Measurements from ENCODE around the gene EPHA1. TPM values are rescaled to one million over a fixed set of nuclear protein-coding genes. Genes with fewer than 3 reads are reported as not detected.

The EPHA1 gene
- total RNA-seq, 1 experiment from 2014 or later = 0.39 TPM

DNA sequence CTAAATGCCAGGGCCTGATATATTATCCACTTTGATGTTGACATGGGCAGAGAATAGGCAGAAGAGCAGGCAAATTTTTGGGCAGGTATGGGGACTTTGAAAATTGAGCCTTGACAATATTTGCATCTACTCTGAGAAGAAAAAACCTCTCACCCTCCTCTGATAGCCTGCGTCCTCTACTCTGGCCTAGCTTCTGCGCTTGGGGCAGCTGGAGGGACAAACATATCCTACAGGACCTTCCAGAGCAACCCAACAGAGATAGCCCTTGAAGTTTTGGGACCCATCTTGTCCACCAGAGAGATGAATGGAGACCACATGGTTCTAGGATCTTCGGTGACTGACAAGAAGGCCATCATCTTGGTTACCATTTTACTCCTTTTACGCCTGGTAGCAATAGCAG, 34.5 kb upstream of the EPHA1 start, which contains the start of gene TAS2R60:
TAS2R60 (plus strand) TSS at position 301 of the 400 bp plus-strand sequence; CDS start at position 301, 0 bp downstream.
- in situ Hi-C loops (cut with HindIII; ENCODE audit: low pct_unique_long_range_greater_than_20kb, low sequenced_read_pairs) (no loop called here), intact Hi-C loops (cut with micrococcal nuclease; ENCODE audit: unreplicated experiment) (no loop called here)
- CTCF ChIA-PET = no interaction called here
- no TSS peak for BruUV-seq (replicated peaks)
- H3K4me3 ChIP-seq (ENCODE audit: low read depth in 2 of 2, low read length in 2 of 2) = no peak within 1 kb of the TSS
- peaks cover 6% of the 10 kb centered on the region; the same call in 1 of the 2 replicates for H3K27me3 ChIP-seq (ENCODE audit: control insufficient read depth, insufficient read depth, low read length)
- H3K36me3 ChIP-seq (ENCODE audit: control insufficient read depth, insufficient read depth, low read length) = no peaks in the 10 kb centered on the region
- no peak for DNase-seq (ENCODE audit: low read depth, low spot score)
- H3K9me3 ChIP-seq (ENCODE audit: control insufficient read depth, insufficient read depth, low read depth, low read length) = no peaks in the 10 kb centered on the region
- POLR2A ChIA-PET = no interaction called here
- no peaks in the 10 kb centered on the region for H3K4me1 ChIP-seq (ENCODE audit: control insufficient read depth, insufficient read depth, low read length)
- ATAC-seq = no peak
- H3K27ac ChIP-seq (ENCODE audit: low read length) = no peak within 1 kb of the TSS
- TF ChIP-seq POLR2AphosphoS5 (IDR thresholded peaks at IDR 0.05; ENCODE audit: low read depth, low read length) = no peak

DNA sequence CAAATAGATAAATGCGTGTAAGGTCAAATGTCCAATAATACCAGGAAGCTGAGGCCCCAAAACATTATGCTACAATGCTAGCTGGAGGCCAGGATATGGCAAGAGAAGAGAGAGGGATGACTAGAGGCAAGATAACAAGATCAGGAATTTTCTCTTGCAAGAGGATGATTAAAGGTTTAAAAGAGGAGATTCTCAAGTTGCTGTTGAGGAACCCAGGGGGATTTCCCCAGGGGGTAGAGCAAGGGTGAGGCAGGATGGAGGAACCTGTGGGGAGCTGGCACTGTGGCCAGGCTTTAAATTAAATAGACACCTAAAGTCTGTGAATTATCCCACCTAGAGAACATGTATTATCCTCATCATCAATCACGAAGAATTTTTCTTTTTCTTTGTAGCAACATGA, 31.2 kb upstream of the EPHA1 start:
- H3K36me3 ChIP-seq (ENCODE audit: control insufficient read depth, insufficient read depth, low read length) = no peaks in the 10 kb centered on the region
- H3K4me3 ChIP-seq (ENCODE audit: low read depth in 2 of 2, low read length in 2 of 2) = no peak overlapping the region
- peaks cover 2% of the 10 kb centered on the region for H3K27me3 ChIP-seq (ENCODE audit: control insufficient read depth, insufficient read depth, low read length)
- POLR2A ChIA-PET = no interaction called here
- no peak for DNase-seq (ENCODE audit: low read depth, low spot score)
- no peaks in the 10 kb centered on the region for H3K9me3 ChIP-seq (ENCODE audit: control insufficient read depth, insufficient read depth, low read depth, low read length)
- in situ Hi-C loops (cut with HindIII; ENCODE audit: low pct_unique_long_range_greater_than_20kb, low sequenced_read_pairs) (no loop called here), intact Hi-C loops (cut with micrococcal nuclease; ENCODE audit: unreplicated experiment) (no loop called here)
- no peak overlapping the region for H3K27ac ChIP-seq (ENCODE audit: low read length)
- TF ChIP-seq POLR2AphosphoS5 (IDR thresholded peaks at IDR 0.05; ENCODE audit: low read depth, low read length) (no peak), TCF7L2 (IDR thresholded peaks at IDR 0.05; ENCODE audit: low read depth, low read length) (no peak), SIN3A (IDR thresholded peaks at IDR 0.05; ENCODE audit: borderline replicate concordance, insufficient read depth, low read depth, low read length) (no peak)
- TF ChIP-seq, protein P1, sequence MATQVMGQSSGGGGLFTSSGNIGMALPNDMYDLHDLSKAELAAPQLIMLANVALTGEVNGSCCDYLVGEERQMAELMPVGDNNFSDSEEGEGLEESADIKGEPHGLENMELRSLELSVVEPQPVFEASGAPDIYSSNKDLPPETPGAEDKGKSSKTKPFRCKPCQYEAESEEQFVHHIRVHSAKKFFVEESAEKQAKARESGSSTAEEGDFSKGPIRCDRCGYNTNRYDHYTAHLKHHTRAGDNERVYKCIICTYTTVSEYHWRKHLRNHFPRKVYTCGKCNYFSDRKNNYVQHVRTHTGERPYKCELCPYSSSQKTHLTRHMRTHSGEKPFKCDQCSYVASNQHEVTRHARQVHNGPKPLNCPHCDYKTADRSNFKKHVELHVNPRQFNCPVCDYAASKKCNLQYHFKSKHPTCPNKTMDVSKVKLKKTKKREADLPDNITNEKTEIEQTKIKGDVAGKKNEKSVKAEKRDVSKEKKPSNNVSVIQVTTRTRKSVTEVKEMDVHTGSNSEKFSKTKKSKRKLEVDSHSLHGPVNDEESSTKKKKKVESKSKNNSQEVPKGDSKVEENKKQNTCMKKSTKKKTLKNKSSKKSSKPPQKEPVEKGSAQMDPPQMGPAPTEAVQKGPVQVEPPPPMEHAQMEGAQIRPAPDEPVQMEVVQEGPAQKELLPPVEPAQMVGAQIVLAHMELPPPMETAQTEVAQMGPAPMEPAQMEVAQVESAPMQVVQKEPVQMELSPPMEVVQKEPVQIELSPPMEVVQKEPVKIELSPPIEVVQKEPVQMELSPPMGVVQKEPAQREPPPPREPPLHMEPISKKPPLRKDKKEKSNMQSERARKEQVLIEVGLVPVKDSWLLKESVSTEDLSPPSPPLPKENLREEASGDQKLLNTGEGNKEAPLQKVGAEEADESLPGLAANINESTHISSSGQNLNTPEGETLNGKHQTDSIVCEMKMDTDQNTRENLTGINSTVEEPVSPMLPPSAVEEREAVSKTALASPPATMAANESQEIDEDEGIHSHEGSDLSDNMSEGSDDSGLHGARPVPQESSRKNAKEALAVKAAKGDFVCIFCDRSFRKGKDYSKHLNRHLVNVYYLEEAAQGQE (IDR thresholded peaks at IDR 0.05; ENCODE audit: insufficient read depth in 1 of 2, low read depth in 2 of 2, low read length in 1 of 2) = no peak
- TF ChIP-seq, protein P2, sequence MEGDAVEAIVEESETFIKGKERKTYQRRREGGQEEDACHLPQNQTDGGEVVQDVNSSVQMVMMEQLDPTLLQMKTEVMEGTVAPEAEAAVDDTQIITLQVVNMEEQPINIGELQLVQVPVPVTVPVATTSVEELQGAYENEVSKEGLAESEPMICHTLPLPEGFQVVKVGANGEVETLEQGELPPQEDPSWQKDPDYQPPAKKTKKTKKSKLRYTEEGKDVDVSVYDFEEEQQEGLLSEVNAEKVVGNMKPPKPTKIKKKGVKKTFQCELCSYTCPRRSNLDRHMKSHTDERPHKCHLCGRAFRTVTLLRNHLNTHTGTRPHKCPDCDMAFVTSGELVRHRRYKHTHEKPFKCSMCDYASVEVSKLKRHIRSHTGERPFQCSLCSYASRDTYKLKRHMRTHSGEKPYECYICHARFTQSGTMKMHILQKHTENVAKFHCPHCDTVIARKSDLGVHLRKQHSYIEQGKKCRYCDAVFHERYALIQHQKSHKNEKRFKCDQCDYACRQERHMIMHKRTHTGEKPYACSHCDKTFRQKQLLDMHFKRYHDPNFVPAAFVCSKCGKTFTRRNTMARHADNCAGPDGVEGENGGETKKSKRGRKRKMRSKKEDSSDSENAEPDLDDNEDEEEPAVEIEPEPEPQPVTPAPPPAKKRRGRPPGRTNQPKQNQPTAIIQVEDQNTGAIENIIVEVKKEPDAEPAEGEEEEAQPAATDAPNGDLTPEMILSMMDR (IDR thresholded peaks at IDR 0.05) = no peak
- no TSS peak for BruUV-seq (replicated peaks)
- no peaks in the 10 kb centered on the region for H3K4me1 ChIP-seq (ENCODE audit: control insufficient read depth, insufficient read depth, low read length)
- ATAC-seq = no peak
- CTCF ChIA-PET = no interaction called here

GRCh38 chr7:143437578-143437977, 28.9 kb upstream of the EPHA1 start:
- Histone ChIP-seq H3K27ac (ENCODE audit: low read length) (no peak overlapping the region), H3K4me3 (ENCODE audit: low read depth in 2 of 2, low read length in 2 of 2) (no peak overlapping the region), H3K9me3 (ENCODE audit: control insufficient read depth, insufficient read depth, low read depth, low read length) (no peaks in the 10 kb centered on the region), H3K4me1 (ENCODE audit: control insufficient read depth, insufficient read depth, low read length) (no peaks in the 10 kb centered on the region), H3K36me3 (ENCODE audit: control insufficient read depth, insufficient read depth, low read length) (no peaks in the 10 kb centered on the region), H3K27me3 (ENCODE audit: control insufficient read depth, insufficient read depth, low read length) (peaks cover 15% of the 10 kb centered on the region)
- no peak for ATAC-seq
- CTCF ChIA-PET = no interaction called here
- intact Hi-C loops (cut with micrococcal nuclease; ENCODE audit: unreplicated experiment) = no loop called here
- POLR2A ChIA-PET = no interaction called here
- DNase-seq (ENCODE audit: low read depth, low spot score) = no peak
- in situ Hi-C loops (cut with HindIII; ENCODE audit: low pct_unique_long_range_greater_than_20kb, low sequenced_read_pairs) = no loop called here
- TF ChIP-seq TCF7L2 (IDR thresholded peaks at IDR 0.05; ENCODE audit: low read depth, low read length) (no peak), POLR2AphosphoS5 (IDR thresholded peaks at IDR 0.05; ENCODE audit: low read depth, low read length) (no peak), SIN3A (IDR thresholded peaks at IDR 0.05; ENCODE audit: borderline replicate concordance, insufficient read depth, low read depth, low read length) (no peak)
- TF ChIP-seq, protein P2 (IDR thresholded peaks at IDR 0.05) = no peak
- TF ChIP-seq, protein P1 (IDR thresholded peaks at IDR 0.05; ENCODE audit: insufficient read depth in 1 of 2, low read depth in 2 of 2, low read length in 1 of 2) = no peak
- BruUV-seq (replicated peaks) = no TSS peak

Measured in Panc1 (cell line).